Bone marrow (tissue), 2 donors: ENCODE measurements around the gene CHIA.
A peak's percentile ranks its signal among the peaks of the same experiment; 100 is the strongest.
"Not testable (repeated sequence)": the region's sequence is repeated elsewhere in the genome, so short reads cannot be mapped to it uniquely, and the experiment has no call there.

ENCODE experiments used
- DNase-seq, 2 donors: peaks; one replicate each; lab custom pipeline; 2025; lab: John Stamatoyannopoulos, UW

Gene CHIA

DNA sequence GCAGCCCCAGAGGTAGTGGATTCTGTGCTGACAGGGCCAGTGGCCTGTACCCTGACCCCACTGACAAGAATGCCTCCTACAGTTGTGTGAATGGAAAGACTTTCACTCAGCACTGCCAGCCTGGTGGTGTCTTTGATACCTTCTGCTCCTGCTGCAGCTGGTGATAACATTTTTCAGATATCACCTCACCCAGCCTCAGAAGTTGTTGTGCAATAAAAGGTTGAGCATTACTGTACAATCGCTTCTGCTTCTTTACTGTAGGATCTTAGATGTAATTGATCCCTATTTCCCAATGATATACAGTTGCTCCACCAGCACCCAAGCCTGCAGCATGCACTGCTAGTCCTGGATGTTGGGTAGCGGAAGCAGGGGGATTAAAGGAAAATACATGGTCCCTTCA, 4.8 kb upstream of the CHIA start:
- DNase-seq, result no peak

DNA sequence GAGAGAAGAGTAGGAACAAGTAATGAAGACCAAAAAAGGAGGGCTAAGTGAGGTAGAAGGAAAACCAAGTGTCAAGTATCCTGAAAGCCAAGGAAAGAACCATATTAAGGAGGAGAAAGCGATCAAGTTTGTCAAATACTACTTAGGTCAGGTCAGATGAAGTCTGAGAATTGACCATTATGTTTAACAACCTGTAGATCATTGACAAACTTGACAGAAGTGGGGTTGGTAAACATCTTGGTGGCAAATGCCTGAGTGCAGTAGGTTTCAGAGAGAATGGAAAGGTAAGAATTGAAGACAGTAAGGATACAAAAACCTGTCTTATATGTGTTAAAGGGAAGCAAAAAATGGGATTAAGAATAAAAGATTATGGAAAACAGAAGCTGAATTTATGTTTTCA, 3.7 kb upstream of the CHIA start:
- DNase-seq, result no peak

DNA sequence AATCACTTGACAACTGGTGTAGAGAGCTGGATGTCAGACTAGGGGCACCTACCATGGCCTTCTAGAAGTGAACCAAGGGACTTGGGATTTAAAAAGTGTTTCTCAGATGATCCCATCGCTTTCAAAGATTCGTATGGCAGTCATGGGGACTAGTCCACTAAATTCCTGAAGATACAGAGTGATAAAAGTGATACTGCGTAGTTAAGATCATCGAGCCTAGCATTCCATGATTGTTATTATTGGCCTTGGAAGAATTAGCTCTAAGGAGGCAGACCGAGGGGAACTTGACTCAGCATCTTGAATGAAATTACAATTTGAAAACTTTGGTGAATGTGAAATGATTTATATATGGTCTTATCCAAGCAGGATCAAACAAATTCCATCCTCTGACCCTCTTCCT, 1.3 kb upstream of the CHIA start:
- DNase-seq, result no peak

DNA sequence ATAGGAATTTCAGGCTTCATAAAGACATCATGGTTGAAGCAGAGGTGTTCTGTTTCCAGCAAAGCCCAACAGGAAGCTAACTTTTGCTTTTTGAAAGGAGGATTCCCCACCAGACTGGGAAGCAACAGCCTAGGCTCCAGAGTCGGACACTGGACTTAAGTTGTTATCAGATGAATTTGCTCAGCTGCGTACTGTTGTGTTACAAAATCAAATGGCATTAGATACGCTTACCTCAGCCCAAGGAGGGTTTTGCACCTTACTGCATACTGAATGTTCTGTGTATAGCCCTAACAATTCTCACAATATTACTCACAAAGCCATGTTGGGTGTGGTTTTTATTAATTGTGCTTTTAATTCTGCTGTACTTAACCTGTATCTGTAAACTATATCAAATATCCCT, 547 bp upstream of the CHIA start:
- no peak for DNase-seq

DNA sequence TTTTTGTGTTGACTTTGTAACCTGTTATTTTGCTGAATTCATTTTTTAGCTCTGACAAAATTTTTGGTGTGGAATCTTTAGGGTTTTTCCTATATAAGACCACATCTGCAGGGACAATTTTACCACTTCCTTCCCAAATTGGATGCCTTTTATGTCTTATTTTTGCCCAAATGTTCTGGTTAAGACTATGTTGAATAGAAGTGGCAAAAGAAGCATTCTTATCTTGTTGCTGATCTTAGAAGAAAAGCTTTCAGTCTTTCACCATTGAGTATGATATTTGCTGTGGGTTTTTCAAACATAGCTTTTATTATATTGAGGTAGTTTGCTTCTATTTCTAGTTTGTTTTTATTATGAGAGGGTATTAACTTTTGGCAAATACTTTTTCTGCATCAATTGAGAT, 3.7 kb downstream of the CHIA start:
- DNase-seq, result no peak

DNA sequence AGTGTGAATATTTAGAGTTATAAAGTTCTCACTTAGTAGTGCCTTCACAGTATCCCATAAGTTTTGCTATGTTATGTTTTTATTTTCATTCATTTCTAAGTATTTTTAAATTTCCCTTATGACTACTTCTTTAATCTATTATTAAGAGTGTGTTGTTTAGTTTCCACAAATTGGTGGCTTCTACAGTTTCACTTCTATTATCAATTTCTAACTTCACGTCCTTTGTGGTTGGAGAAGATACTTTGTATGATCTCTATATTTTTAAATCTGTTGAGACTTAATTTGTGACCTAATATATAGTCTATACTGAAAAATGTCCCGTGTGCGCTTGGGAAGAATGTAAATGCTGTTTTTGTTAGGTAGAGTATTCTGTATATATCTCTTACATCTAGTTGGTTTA, 11.7 kb downstream of the CHIA start:
- DNase-seq, result no peak

DNA sequence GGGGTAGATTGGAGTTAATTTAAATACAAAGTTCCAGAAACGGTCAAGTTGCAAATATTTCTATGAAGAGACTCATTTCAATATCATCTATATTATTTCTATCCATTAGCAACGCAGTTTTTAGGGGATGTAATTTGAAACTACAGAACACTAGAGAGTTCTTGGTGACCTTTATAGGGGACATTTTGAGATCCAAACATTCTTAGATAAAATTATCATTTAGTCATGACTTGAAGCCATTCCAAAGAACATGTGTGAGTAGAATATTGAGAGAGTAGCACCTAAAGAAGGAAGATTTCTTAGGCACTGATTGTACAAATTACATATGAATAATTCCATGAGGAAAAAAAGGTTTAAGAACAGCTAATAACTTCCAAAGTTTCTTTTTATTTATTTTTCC, 19.0 kb downstream of the CHIA start:
- no peak for DNase-seq

DNA sequence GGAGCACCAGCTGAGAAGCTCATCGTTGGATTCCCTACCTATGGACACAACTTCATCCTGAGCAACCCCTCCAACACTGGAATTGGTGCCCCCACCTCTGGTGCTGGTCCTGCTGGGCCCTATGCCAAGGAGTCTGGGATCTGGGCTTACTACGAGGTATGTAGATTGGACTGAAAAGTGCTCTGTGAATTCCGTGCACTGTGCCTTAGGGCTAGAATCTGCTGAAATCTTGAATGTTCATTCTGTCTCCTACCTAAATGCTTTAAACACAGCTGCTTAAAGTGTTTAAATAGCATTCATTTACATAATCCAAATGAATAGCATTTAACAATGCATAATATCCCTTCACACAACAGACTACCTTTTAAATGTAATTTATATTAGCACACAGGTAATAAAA, 27.9 kb downstream of the CHIA start:
- DNase-seq, result no peak

DNA sequence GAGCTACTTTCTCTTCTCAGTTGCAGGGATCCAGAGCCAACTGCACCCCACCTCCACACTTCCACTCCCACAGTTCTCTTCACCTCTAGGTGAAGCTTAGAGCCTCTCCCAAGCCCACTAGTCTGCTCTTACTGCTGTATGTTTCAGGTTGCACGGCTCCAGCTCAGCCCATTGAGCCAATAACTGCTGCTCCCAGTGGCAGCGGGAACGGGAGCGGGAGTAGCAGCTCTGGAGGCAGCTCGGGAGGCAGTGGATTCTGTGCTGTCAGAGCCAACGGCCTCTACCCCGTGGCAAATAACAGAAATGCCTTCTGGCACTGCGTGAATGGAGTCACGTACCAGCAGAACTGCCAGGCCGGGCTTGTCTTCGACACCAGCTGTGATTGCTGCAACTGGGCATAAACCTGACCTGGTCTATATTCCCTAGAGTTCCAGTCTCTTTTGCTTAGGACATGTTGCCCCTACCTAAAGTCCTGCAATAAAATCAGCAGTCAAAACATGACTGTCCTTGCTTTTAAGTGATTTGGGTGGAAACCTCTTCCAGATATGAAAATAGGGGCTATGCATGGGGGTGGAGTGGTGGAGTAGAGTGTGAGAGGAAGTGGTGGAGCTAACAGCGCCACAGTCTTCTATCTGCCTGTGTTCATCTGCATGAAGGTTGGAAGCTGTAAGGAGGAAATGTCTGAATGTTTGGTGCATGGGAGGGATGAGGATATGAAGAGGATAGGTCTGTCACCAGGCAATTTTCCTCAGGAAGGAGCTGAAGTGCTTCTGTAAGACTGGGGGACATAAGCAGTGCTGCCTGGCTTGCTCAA, 29.6 kb downstream of the CHIA start:
- no peak for DNase-seq

DNA sequence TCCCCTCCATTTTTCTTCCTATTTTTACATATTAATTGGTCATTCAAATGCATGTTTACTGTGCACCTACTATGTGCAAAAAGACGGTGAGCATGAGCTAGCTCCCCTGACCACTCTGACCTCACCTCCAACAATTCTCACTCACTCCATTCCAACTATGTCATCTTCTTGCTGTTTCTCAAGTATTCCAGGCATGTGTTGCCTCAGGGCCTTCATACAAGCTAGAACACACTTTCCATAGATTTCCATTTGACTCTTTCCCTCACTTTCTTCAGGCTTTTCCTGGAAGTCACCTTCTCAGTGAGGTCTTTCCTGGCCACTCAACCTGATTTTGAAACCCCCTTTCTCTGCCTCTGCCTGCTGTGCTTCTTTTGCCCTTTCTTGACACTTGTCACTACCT, 32.6 kb downstream of the CHIA start:
- DNase-seq, result no peak

DNA sequence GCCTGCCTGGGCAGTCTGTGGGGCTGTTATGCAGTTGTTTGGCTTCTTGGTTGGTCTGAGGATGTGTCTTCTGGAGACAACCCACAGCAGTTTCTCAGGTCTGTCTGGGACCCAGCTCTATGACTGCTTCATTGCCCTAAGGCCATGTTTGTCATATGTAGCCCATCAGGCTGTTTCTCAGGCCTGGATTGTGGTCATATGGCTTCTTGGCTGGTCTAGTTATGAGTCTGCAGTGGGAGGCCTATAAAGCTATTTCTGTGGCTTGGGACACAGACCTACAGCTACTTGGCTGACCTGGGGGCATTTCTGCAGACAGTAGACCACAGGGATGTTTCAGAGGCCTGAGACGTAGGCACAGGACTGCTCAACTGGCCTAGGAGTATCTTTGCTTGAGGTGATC, 41.5 kb downstream of the CHIA start:
- no peak for DNase-seq

DNA sequence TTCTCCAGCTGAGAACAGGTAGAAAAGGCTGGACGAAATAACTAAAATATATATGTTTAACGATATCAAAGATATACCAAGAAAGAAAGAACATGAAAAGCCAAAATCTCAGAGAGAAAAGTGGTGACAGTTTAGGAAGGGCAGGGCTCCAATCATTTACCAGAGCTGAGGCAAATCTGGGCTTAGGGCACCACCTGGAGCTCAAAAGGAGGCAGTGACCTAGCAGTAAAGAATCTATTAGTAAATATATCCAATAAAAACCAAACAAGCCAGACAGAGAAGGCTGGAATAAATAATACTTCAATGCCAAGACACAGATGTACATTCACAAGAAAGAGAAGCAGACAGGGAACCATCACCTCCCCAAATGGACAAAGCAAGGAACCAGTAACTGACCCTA, 43.5 kb downstream of the CHIA start:
- DNase-seq, result no peak

DNA sequence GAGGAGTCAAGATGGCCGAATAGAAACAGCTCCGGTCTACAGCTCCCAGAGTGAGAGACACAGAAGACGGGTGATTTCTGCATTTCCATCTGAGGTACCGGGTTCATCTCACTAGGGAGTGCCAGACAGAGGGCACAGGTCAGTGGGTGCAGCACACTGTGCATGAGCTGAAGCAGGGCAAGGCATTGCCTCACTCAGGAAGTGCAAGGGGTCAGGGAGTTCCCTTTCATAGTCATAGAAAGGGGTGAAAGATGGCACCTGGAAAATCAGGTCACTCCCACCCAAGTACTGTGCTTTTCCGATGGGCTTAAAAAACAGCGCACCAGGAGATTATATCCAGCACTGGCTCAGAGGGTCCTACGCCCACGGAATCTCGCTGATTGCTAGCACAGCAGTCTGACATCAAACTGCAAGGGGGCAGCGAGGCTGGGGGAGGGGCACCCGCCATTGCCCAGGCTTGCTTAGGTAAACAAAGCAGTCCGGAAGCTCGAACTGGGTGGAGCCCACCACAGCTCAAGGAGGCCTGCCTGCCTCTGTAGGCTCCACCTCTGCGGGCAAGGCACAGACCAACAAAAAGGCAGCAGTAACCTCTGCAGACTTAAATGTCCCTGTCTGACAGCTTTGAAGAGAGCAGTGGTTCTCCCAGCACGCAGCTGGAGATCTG, 44.7 kb downstream of the CHIA start:
- DNase-seq, result not testable (repeated sequence)

DNA sequence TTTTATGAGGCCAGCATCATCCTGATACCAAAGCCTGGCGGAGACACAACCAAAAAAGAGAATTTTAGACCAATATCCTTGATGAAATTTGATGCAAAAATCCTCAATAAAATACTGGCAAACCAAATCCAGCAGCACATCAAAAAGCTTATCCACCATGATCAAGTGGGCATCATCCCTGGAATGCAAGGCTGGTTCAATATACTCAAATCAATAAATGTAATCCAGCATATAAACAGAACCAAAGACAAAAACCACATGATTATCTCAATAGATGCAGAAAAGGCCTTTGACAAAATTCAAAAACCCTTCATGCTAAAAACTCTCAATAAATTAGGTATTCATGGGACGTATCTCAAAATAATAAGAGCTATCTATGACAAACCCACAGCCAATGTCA, 48.2 kb downstream of the CHIA start:
- DNase-seq, result not testable (repeated sequence)

DNA sequence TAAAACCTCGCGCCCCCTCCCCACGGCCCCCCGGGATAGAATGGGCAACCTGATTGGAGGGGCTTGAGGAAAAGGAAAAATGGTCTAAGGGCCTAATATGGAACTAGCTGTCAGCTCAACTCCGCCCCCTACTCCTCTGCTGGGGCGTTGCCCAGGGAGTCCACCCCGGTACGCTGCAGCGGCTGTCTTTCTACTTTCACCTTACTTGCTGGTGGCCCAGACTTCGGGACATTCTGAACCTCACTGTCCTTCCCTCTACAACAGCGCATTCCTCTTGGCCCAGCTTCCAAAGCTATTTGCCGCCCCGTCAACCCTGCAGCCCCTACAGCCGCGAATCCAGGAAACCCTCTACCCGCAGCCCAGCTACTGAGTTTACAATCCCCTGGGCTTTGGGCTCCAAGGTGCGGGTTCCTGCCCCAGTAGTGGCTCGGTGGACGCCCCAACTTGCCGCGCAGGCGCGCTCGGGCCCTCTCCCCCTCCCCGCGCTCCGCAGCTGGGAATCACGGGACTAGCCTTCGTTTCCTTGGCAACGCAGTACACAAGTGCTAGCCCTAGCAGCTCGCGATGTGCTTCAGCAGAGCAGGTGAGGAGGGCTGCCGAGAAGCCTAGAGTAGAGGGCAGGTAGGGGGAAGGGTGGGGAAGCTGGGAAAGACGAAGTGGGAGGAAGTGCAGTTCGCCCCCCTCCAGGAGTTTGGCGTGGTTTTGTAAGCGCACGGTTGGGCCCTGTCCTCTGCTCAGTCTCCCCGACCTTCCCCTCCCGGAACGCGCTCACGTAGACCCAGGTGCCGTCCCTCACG, 55.6 kb downstream of the CHIA start:
- DNase-seq, result peak; percentile 15 to 37

DNA sequence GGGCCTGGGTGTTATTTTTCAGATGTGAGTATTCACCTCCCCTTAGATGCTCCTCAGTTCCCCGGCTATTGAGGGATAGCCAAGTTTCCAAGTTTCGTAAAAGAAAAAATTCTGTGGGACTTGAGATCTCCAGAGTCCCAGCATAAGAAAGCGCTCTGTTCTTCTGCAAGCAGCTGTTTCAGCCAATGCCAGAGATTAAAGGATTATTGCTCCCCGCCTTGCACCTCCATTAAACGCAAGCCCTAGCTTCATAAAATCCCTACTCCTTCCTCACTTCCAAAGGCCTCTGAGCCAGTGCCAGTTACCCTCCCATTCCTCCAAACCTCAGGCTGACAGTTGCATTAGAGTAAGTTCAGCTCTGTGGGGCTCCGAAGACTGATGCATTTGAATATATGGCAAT, 56.4 kb downstream of the CHIA start:
- DNase-seq, result no peak

DNA sequence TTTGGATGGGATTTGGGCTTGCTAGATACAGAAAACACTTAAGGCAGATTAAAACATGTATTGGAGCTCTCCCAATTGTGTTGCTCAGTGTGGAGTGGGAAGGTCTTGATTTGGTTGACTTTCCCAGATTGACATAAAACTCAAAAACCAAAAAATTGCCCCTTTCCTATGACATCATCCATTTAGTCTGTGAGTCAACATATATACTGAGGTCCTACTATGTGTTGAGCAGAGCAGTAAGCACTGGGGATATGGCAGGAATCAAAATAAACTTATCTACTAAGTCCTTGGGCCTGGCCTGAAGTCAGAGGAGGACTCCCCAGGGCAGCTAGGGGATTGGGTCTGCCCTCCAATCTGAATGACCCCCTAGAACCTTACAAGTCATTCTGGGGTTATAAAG, 61.0 kb downstream of the CHIA start:
- no peak for DNase-seq

DNA sequence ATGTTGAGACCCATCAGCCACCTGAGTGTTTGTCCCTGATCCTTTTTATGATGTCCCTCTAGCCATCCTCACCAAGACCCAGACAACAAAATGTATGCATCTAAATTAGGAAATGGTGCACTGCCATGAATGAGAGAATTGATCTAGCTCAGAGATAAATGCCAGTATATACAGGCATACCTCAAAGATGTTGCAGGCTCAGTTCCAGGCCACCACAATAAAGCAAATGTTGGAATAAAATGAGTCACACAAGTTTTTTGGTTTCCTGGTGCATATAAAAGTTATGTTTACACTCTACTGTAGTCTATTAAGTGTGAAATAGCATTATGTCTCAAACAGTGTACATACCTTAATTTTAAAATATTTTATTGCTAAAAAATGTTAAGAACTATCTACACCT, 63.9 kb downstream of the CHIA start:
- no peak for DNase-seq

DNA sequence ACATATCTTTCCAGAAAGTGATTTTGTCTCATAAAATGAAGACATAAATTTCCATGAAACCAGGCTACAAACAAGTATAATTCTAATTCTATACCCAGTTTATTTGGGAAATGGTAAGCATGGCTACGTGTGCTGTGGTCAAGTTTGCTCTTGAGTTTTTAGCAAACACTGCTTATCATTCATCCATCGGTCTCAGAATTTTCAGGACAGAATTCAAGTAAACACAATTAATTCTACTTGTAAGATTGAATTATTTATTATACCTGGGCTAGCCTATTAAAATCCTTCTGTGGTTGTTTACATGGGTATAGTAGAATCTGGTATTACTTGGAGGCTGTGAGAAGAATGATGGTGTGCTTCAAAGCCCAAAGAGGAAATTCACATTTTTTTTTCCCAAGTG, 68.3 kb downstream of the CHIA start:
- DNase-seq, result no peak

DNA sequence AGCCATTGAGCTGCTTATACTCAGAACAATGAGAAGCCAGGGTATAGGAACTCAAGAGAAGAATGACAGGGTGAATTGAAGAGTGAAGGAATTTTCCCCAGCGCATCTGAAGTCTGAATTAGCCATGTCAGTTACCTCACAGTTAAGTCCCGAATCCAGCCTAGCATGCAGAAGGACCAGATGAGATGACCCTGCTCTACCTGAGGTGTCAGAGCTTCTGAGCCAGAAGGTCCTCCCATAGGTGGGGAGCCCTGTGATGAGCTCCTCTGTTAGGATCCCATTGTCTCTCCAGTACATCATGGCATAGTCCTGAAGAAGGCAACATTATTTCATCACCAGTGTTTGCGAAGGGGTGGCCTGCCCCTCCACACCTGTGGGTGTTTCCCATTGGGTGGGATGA, 68.7 kb downstream of the CHIA start:
- no peak for DNase-seq

DNA sequence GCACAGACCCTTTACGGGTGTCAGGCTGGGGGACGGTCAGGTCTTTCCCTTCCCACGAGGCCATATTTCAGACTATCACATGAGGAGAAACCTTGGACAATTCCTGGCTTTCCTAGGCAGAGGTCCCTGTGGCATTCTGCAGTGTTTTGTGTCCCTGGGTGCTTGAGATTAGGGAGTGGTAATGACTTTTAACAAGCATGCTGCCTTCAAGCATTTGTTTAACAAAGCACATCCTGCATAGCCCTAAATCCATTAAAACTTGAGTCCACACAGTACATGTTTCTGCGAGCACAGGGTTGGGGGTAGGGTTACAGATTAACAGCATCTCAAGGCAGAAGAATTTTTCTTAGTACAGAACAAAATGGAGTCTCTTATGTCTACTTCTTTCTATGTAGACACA, 69.6 kb downstream of the CHIA start:
- not testable (repeated sequence) for DNase-seq

DNA sequence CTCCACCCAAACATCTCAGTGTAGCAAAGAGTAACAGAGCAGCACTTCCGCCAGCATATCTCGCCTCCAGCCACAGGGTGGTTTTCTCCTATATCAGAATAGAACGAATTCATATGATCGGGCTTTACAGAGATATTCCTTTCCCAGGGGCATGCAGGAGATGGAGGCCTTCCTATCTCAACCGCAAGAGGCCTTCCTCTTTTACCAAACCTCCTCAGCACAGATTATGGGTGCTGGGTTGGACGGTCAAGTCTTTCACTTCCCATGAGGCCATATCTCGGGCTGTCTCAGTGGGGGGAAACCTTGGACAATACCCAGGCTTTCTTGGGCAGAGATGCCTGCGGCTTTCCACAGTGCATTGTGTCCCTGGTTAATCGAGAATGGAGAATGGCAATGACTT, 71.1 kb downstream of the CHIA start:
- no peak for DNase-seq

DNA sequence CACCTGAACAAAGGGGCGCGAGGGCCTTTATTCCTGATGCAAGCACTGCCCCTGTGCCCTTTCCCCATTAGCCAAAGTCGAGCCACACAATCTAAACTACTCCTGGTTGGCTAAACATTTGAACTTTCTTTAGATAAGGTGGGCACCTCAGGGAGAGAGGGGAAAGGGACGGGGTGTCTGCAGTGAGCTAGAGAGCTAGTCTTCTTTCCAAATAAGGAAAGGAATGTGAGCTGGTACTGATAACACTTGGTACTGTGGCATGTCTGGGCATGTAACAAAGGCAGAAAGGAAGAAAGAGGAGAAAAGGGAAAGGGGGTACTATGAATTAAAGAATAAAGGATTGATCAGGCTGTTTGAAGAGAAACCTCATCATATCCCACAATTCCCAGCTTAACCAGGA, 74.0 kb downstream of the CHIA start:
- no peak for DNase-seq
